Mesenchymal stem cell (in vitro differentiated cells and primary cell): ENCODE results near the gene DLGAP1.

ENCODE experiments used
- DNase-seq: peaks from one replicate; pipeline ENCODE4 v3.0.0-alpha.2; 2013
- H2AFZ ChIP-seq: one replicate; pipeline ENCODE4 v1.6.1; 2013; ENCODE audit warnings: low read depth, mild to moderate bottlenecking, control low read depth, inconsistent platforms, low read length, moderate library complexity
- H2AK5ac ChIP-seq: 2 replicates; pipeline ENCODE4 v1.6.1; 2013; ENCODE audit warnings: low read length, moderate library complexity, mild to moderate bottlenecking, inconsistent platforms; ENCODE audit not compliant: severe bottlenecking
- H2BK120ac ChIP-seq: one replicate; pipeline ENCODE4 v1.6.1; 2013; ENCODE audit warnings: low read depth, mild to moderate bottlenecking, inconsistent platforms, low read length, moderate library complexity
- H2BK12ac ChIP-seq, 2 experiments: one replicate each; pipeline ENCODE4 v1.6.1; 2013; ENCODE audit warnings: inconsistent platforms in 2 of 2, low read length in 2 of 2, mild to moderate bottlenecking in 2 of 2, moderate library complexity in 2 of 2, control low read depth in 1 of 2
- H2BK15ac ChIP-seq: one replicate; pipeline ENCODE4 v1.6.1; 2013; ENCODE audit warnings: mild to moderate bottlenecking, low read depth, inconsistent platforms; ENCODE audit not compliant: poor library complexity, severe bottlenecking
- H2BK5ac ChIP-seq: 2 replicates; pipeline ENCODE4 v1.6.1; 2013; ENCODE audit warnings: low read depth, mild to moderate bottlenecking, low read length, control low read depth, inconsistent platforms; ENCODE audit not compliant: poor library complexity, severe bottlenecking
- H3K14ac ChIP-seq, 2 experiments: one replicate each; pipeline ENCODE4 v1.6.1; 2013; ENCODE audit warnings: inconsistent platforms in 2 of 2, low read length in 2 of 2, control low read depth in 1 of 2, mild to moderate bottlenecking in 1 of 2, moderate library complexity in 1 of 2
- H3K18ac ChIP-seq, 2 experiments: one replicate each; pipeline ENCODE4 v1.6.1; 2013; ENCODE audit warnings: inconsistent platforms in 2 of 2, low read length in 2 of 2, control low read depth in 1 of 2, low read depth in 1 of 2, mild to moderate bottlenecking in 1 of 2
- H3K23ac ChIP-seq, 2 experiments: one replicate each; pipeline ENCODE4 v1.6.1; 2013; ENCODE audit warnings: inconsistent platforms in 2 of 2, low read length in 2 of 2, mild to moderate bottlenecking in 2 of 2, moderate library complexity in 2 of 2, control low read depth in 1 of 2
- H3K27ac ChIP-seq: 2 replicates; pipeline ENCODE4 v1.5.1; 2013; ENCODE audit warnings: mild to moderate bottlenecking, moderate library complexity, low read length, control low read depth, inconsistent platforms; ENCODE audit not compliant: poor library complexity, severe bottlenecking
- H3K27me3 ChIP-seq, 2 experiments: 2 replicates each; pipeline versions ENCODE4 v1.6.1 to v1.7.0; 2013; ENCODE audit warnings: low read length in 2 of 2, mild to moderate bottlenecking in 2 of 2, moderate library complexity in 2 of 2, control low read depth in 1 of 2, inconsistent platforms in 1 of 2; ENCODE audit not compliant: control insufficient read depth in 1 of 2, insufficient read depth in 1 of 2
- H3K36me3 ChIP-seq, 2 experiments: 2 replicates each; pipeline versions ENCODE4 v1.6.1 to v1.7.0; 2013; ENCODE audit warnings: low read length in 2 of 2, control low read depth in 1 of 2, inconsistent platforms in 1 of 2, low read depth in 1 of 2, mild to moderate bottlenecking in 1 of 2; ENCODE audit not compliant: insufficient read depth in 2 of 2, control insufficient read depth in 1 of 2
- H3K4ac ChIP-seq, 2 experiments: one replicate each; pipeline ENCODE4 v1.6.1; 2013; ENCODE audit warnings: inconsistent platforms in 2 of 2, low read length in 2 of 2, mild to moderate bottlenecking in 2 of 2, moderate library complexity in 2 of 2, control low read depth in 1 of 2, low read depth in 1 of 2
- H3K4me1 ChIP-seq: 2 replicates; pipeline ENCODE4 v1.6.1; 2013; ENCODE audit warnings: low read depth, low read length, control low read depth; ENCODE audit not compliant: control insufficient read depth, insufficient read depth
- H3K4me2 ChIP-seq: 2 replicates; pipeline ENCODE4 v1.6.1; 2013; ENCODE audit warnings: low read length, mild to moderate bottlenecking, inconsistent platforms; ENCODE audit not compliant: poor library complexity, severe bottlenecking
- H3K4me3 ChIP-seq, 2 experiments: 2 replicates each; pipeline versions ENCODE4 v1.5.1 to v1.7.0; 2013; ENCODE audit warnings: low read length in 2 of 2, mild to moderate bottlenecking in 2 of 2, control low read depth in 1 of 2, low read depth in 1 of 2; ENCODE audit not compliant: insufficient read depth in 1 of 2
- H3K79me1 ChIP-seq: replicated peaks from 2 replicates; pipeline ENCODE4 v1.6.1; 2013; ENCODE audit warnings: mild to moderate bottlenecking, control low read depth, low read length, inconsistent platforms; ENCODE audit not compliant: poor library complexity, severe bottlenecking
- H3K9ac ChIP-seq: 2 replicates; pipeline ENCODE4 v1.7.0; 2013; ENCODE audit warnings: mild to moderate bottlenecking, low read length, moderate library complexity
- H3K9me3 ChIP-seq: 2 replicates; pipeline ENCODE4 v1.7.0; 2013; ENCODE audit warnings: mild to moderate bottlenecking, low read length; ENCODE audit not compliant: control insufficient read depth
- H4K8ac ChIP-seq: one replicate; pipeline ENCODE4 v1.6.1; 2013; ENCODE audit warnings: inconsistent platforms, mild to moderate bottlenecking, low read length, moderate library complexity
- H4K91ac ChIP-seq: one replicate; pipeline ENCODE4 v1.6.1; 2013; ENCODE audit warnings: mild to moderate bottlenecking, low read length, inconsistent platforms
- WGBS: methylation state at CpG from one replicate; pipeline ENCODE4 v1.1.7; 2013; ENCODE audit warnings: mixed read lengths; 5-methylcytosine and 5-hydroxymethylcytosine counted together

Gene DLGAP1

GRCh38 chr18:4444306-4444705, 10.8 kb downstream of the DLGAP1 start:
- no peak for DNase-seq
- H3K4me3 ChIP-seq: no peak overlapping the region
- H3K9ac ChIP-seq: no peak overlapping the region
- no peak overlapping the region for H2BK5ac ChIP-seq
- H3K4me2 ChIP-seq: no peak overlapping the region
- H3K36me3 ChIP-seq: no peaks in the 10 kb centered on the region
- H3K79me1 ChIP-seq: no peaks in the 10 kb centered on the region
- H2BK12ac ChIP-seq: no peak overlapping the region
- no peak overlapping the region for H3K14ac ChIP-seq
- peaks cover 0 to 4% of the 10 kb centered on the region in 2 experiments for H3K27me3 ChIP-seq
- no peak overlapping the region for H3K23ac ChIP-seq
- no peak overlapping the region for H2BK15ac ChIP-seq
- H2AK5ac ChIP-seq: no peak overlapping the region
- H3K27ac ChIP-seq: no peak overlapping the region
- H4K91ac ChIP-seq: no peak overlapping the region
- no peak overlapping the region for H3K4ac ChIP-seq
- no peak overlapping the region for H4K8ac ChIP-seq
- H2BK120ac ChIP-seq: no peak overlapping the region
- H2AFZ ChIP-seq: no peak overlapping the region
- H3K18ac ChIP-seq: no peak overlapping the region
- H3K9me3 ChIP-seq: no peaks in the 10 kb centered on the region
- H3K4me1 ChIP-seq: no peaks in the 10 kb centered on the region

GRCh38 chr18:4441098-4441497, 14.0 kb downstream of the DLGAP1 start:
- Histone ChIP-seq H3K9ac (no peak overlapping the region), H3K4ac (no peak overlapping the region), H2BK12ac (no peak overlapping the region), H2BK120ac (no peak overlapping the region), H3K23ac (no peak overlapping the region), H3K18ac (no peak overlapping the region), H2AK5ac (no peak overlapping the region), H3K4me3 (no peak overlapping the region), H3K4me1 (no peaks in the 10 kb centered on the region), H3K27ac (no peak overlapping the region), H2BK15ac (no peak overlapping the region), H3K9me3 (no peaks in the 10 kb centered on the region), H3K4me2 (no peak overlapping the region), H2AFZ (no peak overlapping the region), H3K36me3 (no peaks in the 10 kb centered on the region), H3K27me3 (no peaks in the 10 kb centered on the region), H3K79me1 (no peaks in the 10 kb centered on the region), H4K8ac (no peak overlapping the region), H2BK5ac (no peak overlapping the region), H3K14ac (no peak overlapping the region), H4K91ac (no peak overlapping the region)
- no peak for DNase-seq
- 57% methylated on average over 2 of the region's 2 CpGs for WGBS

GRCh38 chr18:4438938-4439337, 16.2 kb downstream of the DLGAP1 start:
- no peak overlapping the region for H2BK15ac ChIP-seq
- H3K4me1 ChIP-seq: no peaks in the 10 kb centered on the region
- H2AK5ac ChIP-seq: no peak overlapping the region
- H3K9ac ChIP-seq: no peak overlapping the region
- no peak overlapping the region for H2AFZ ChIP-seq
- no peaks in the 10 kb centered on the region for H3K79me1 ChIP-seq
- H4K91ac ChIP-seq: no peak overlapping the region
- H3K36me3 ChIP-seq: no peaks in the 10 kb centered on the region
- H3K4me3 ChIP-seq: no peak overlapping the region
- no peak overlapping the region for H3K14ac ChIP-seq
- no peak overlapping the region for H3K23ac ChIP-seq
- DNase-seq: no peak
- WGBS: 65% methylated on average over 4 of the region's 5 CpGs
- H3K27ac ChIP-seq: no peak overlapping the region
- H3K4me2 ChIP-seq: no peak overlapping the region
- no peak overlapping the region for H2BK12ac ChIP-seq
- H3K9me3 ChIP-seq: no peaks in the 10 kb centered on the region
- no peak overlapping the region for H3K4ac ChIP-seq
- no peak overlapping the region for H3K18ac ChIP-seq
- no peak overlapping the region for H4K8ac ChIP-seq
- no peaks in the 10 kb centered on the region for H3K27me3 ChIP-seq
- H2BK5ac ChIP-seq: no peak overlapping the region
- H2BK120ac ChIP-seq: no peak overlapping the region

GRCh38 chr18:4433717-4434116, 21.4 kb downstream of the DLGAP1 start:
- WGBS: 76% methylated on average over 1 of the region's 1 CpG

More at GRCh38 chr18:4433717-4434116, 21.4 kb downstream of the DLGAP1 start:
- Histone ChIP-seq H4K8ac (no peak overlapping the region), H2BK120ac (no peak overlapping the region), H3K27me3 (no peaks in the 10 kb centered on the region), H3K4ac (no peak overlapping the region), H2BK15ac (no peak overlapping the region), H4K91ac (no peak overlapping the region), H2AFZ (no peak overlapping the region), H3K14ac (no peak overlapping the region), H3K4me2 (no peak overlapping the region), H3K36me3 (no peaks in the 10 kb centered on the region), H3K9ac (no peak overlapping the region), H3K4me1 (no peaks in the 10 kb centered on the region), H3K79me1 (no peaks in the 10 kb centered on the region), H3K23ac (no peak overlapping the region), H2AK5ac (no peak overlapping the region), H3K4me3 (no peak overlapping the region), H3K18ac (no peak overlapping the region), H2BK12ac (no peak overlapping the region), H3K9me3 (no peaks in the 10 kb centered on the region), H2BK5ac (no peak overlapping the region), H3K27ac (no peak overlapping the region)
- no peak for DNase-seq
